Left ventricle myocardium superior (tissue), 1 donor: ENCODE results near the gene NBEA. TPM values are rescaled to one million over a fixed set of nuclear protein-coding genes. Genes with fewer than 3 reads are reported as not detected.

Experiments
- ATAC-seq: fragments of 200-7000 bp; cut with Tn5 transposase; one replicate; pipeline ENCODE4 v1.9.1; 2020; ENCODE audit warnings: mild to moderate bottlenecking, moderate library complexity
- DNase-seq: peaks from one replicate; pipeline ENCODE4 v3.0.0-alpha.2; 2020
- intact Hi-C: fragments of 100-400 bp; cut with micrococcal nuclease; formaldehyde crosslinking; loops from one replicate; pipeline ENCODE4 v1.11.0; 2022
- total RNA-seq: library from RNA; stranded (reverse); fragmentation: NEBNext Ultra II Directional; extraction: Animal tissue kit (Norgen Biotek cat#: 25700); gene quantifications from one replicate; pipeline ENCODE4 v1.2.1, GENCODE V29; 2021
- donor health status: DM: no; HTN: yes; CAD: no; lungs with severe emphysema.

Gene NBEA
- total RNA-seq, 1 donor from 2014 or later, result 20.7 TPM

DNA sequence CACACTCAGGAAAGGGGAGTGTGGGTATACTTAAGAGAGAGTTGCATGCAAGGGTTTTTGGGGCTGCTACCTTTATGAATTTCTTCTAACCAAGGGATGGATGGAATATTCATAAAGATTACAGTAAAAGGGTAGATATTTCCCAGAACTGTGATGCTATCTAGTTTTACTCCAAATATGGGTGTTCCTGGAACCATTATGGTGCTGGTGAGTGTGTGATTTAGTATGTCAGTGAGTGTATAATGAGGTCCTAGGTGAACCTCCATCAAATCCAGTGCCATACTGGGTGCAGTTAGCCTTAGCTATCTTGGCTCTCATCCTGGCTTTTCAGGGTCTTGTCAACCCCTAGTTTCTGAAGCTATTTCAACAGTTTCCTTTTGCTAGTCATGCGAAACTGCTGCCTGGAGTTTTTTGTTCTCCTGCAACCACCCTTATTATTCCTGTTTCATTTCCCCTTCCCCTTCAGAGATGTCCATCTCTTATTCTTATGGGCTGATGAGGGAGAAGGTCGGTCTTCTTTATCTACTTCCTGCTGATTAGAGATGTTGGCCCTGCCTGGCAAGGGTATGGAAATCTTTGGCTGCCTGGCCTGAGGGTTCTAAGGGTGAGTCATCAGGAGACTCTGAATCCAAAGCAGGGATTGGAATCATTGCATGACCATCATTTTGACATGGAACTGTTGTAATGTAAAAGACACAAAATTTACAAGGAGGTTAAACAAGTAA lies 202.3 kb downstream of the NBEA start:
- ATAC-seq, result peak; percentile 26
- intact Hi-C loops, result no loop called here
- DNase-seq, result no peak

DNA sequence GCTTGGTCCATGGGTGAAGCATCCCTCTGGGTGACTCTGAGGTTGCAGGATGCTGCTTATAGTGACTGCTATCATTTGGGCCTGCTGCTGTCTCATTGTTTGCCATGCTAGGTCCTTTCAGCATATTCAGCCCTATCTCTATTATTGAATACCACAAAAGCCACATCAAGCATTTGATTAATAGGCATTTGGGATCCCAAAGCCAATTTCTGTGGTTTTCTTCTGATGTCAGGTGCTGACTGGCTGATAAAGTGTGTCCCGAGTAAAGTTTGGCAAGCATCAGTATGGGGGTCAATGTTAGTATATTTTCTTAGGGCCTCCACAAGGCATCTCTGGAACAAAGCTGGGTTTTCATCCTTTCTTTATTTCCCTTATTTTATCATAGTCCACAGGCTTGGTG lies 204.6 kb downstream of the NBEA start:
- ATAC-seq, result no peak
- no peak for DNase-seq
- intact Hi-C loops, result no loop called here

DNA sequence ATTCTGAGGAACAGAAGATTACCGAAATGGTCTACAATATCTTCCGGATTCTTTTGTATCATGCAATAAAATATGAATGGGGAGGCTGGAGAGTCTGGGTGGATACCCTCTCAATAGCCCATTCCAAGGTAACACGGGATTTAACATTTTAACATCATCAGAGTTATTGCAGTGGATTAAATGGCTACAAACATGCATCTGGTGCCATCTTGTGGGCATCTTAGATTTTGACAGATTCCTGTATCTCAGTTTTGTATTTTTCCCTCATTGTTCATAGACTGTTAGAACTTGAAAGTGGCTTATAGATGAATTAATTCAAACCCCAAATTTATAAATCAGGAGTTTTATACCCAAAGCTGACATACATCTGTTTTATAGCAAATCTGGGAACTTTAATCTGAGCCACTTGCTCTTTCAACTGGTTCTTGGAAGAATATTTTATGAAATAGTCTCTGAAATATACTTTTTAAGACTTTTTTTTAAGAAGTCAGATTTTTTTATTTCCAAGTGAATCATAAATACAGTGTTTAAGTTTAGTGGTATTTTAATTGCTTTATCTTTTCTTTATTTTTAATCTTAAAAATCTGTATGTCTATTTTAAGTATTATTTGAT lies 215.2 kb downstream of the NBEA start:
- DNase-seq, result no peak
- ATAC-seq, result peak; percentile 49
- intact Hi-C loops, result loop anchor here (5.0 kb wide), 1 partner anchor 1225 kb away; no protein-coding TSS in a partner anchor

DNA sequence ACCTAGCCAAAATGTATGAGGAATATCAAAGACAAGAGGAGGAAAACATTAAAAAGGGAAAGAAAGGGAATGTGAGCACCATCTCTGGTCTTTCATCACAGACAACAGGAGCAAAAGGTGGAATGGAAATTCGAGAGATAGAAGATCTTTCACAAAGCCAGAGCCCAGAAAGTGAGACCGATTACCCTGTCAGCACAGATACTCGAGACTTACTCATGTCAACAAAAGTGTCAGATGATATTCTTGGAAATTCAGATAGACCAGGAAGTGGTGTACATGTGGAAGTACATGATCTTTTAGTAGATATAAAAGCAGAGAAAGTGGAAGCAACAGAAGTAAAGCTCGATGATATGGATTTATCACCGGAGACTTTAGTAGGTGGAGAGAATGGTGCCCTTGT lies 217.0 kb downstream of the NBEA start:
- intact Hi-C loops, result loop anchor here (5.0 kb wide), 1 partner anchor 1227 kb away; no protein-coding TSS in a partner anchor
- ATAC-seq (no peak), DNase-seq (no peak)

DNA sequence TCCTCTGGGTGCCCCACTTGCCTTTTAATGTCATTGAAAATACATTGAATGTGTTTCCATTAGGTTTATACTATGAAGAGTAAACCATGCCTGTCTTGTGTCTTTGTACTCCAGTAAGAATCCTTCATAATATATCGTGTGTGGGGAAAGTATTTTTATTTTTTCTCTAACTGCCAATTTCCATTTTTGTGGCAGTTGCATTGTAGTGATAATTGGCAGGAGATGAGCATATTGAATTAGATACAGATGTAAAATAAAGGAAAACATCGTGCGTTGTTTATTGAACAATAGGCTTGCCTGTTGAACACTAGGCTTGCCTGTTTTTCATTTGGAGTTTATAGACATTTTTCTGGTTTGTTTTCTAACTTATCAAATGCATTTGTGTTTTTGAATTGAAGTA lies 218.8 kb downstream of the NBEA start:
- ATAC-seq (no peak), DNase-seq (no peak)
- intact Hi-C loops, result no loop called here

DNA sequence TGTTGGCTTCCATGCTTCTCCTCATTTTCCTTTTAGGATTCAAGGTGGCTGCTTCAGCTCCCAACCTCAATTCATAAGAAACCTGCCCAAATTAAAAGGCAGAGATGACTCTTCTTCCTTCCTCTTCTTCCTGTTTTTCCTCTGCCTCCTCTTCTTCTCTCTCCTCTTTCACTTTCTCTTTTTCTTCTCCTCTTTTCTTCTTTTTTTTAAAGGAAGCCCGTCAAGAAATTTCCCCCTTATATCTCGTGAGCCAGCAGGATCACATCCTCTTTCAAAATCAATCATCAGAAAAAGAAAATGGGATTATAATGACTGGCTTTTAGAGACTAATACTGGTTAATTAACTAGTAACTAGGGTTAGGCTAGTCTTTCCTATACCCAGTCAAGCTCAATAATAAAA lies 220.3 kb downstream of the NBEA start:
- intact Hi-C loops, result no loop called here

DNA sequence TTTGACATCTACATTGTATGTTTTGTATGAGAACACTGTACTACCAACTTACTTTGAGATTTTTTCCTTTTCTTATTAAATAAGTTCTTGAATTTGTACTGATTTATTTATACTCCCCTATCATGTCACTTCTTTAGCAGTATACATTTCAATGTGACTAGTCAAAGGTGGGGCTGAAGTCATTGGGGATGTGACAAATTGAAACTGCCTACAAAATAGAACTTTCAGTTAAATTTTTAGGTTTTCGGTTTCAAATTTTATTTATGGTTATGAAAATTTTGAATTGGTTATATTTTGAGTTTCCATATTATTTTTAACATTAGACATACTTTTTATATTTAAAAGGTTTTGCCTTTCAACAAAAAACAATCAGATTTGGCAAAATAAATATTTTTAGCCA lies 221.6 kb downstream of the NBEA start:
- intact Hi-C loops, result no loop called here
- no peak for DNase-seq
- ATAC-seq, result no peak

More for the DNA sequence above, 220.3 kb downstream of the NBEA start:
- ATAC-seq (no peak), DNase-seq (no peak)

DNA sequence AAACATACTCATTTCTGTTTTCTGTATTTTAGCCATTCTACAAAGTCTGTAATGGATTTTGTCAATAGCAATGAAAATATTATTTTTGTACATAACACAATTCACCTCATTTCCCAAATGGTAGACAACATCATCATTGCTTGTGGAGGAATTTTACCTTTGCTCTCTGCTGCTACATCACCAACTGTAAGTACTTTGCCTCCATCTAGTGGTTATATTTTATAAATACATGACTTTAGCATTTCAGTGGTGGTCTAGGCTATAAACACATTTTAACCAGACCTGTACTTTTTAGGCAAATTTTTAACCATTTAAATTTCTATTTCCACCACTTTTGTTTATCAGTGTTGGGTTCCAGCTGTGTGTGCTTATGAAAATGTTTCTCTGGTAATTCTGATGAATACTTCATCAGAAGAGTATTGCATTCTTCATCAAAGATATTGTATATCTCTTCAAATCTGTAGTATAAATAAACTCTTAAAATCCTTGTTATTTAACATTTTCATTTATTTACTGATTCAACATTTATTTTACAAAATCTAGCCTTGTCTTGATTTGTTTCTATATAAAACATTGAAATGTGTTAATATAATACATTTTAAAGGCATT lies 222.4 kb downstream of the NBEA start:
- intact Hi-C loops, result no loop called here
- ATAC-seq (peak; percentile 66), DNase-seq (no peak)

DNA sequence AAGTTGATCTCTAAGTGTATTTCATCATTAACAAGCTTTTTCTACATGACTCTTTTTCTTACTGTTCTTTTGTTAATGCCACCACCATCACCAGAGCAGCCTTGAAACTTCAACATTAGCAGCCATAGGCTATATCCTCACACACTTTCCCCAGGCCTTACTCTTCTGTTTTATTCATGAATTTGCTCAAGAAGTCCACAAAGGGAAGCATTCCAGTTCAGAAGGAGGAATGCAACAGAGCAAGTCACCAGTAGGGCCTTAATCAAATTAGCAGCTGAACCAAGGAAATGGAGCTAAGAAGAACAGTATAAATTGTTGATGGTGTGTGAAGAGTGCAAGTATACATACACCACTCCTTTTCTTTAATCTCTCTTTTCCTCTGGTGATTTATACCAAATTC lies 223.1 kb downstream of the NBEA start:
- intact Hi-C loops, result no loop called here
- no peak for DNase-seq
- ATAC-seq, result no peak

DNA sequence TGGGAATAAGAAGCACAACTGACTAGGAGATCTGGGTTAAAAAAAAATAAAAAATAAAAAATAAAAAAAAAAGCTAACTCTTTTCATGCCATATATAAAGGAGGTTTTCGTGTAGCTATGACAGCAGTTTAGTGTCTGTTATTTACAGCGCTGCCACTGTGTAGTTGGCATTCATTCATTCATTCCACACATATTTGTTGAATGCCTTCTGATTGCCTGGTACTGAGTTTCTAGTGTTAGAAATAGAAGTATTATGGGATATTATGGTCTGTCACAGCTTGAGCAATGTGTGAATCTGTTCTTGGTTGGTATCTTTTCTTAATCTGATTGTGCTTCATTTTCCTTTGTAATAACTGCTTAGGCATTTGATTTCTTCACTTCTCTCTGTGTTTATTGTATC lies 237.4 kb downstream of the NBEA start:
- DNase-seq, result no peak
- peak; percentile 88 for ATAC-seq
- intact Hi-C loops, result no loop called here

DNA sequence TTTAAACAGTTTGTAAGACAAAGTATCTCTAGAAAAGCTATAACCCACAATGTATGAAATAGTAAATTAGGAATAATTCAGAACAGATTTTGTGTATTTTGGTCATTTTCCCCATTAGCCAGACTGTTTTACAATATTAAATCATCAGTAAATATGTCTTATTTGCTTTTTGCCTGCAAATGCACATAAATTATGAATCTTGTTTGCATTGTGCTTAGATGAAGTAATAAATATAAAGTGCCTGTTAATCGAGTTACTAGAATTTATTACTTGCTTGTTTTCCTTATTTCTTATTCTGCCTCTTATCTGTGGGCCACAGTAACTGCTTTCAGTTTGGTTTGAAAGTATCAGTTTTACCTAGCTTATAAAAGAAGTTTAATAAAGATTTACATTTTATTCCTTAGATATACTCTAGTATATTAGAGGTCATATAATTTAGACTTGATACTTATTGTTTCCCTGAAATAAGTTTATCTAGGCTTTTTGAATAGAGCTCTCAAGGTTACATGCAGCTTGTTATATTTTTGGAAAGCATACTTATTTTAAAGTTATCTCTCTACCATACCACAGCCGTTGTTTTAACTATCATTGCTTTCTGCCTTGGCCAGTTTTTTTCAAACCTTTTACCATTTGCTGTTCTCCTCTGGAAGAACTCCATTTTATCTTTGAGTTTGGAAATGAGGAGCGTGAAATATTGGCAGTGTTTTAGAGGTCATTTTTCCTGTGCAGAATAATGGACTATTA lies 238.0 kb downstream of the NBEA start:
- DNase-seq, result no peak
- ATAC-seq, result peak; percentile 61
- intact Hi-C loops, result no loop called here

DNA sequence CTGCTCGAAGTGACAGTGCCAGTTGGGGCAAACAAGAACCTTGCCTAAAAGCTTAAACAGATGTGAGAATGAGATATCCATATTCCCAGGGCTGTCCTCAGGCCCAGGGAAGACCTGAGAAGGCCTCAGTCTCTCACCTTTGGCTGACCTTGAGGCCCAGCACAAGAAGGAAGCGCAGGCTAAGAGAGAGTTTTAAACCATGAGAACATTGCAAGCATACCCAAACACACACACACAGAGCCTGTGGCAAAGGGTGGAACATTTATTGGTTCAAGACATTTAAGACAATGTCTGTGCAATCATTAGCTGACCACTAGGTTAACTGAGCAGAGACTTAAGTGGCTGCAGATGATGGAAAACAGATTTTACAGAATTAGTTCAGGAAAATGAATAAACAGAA lies 248.2 kb downstream of the NBEA start:
- no peak for DNase-seq
- intact Hi-C loops, result no loop called here
- peak; percentile 71 for ATAC-seq

DNA sequence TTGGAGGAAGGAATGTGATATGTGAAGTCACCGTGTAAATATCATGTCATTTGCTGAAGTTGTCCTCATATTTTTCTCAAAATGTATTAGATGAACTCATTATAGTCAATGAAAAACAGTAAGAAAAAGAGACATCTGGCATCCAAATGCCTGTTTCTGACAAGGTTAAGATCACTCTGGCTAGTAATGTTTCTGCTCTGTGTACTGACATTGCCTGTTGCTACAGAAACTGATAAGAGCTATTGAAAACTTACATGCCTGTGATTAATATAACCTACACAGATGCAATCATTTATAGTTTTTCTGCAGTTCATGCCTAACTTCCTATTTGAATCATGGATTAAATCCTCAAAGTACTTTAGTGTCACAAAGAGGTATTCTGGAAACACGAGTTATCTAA lies 249.8 kb downstream of the NBEA start:
- DNase-seq, result no peak
- ATAC-seq, result peak; percentile 55
- intact Hi-C loops, result no loop called here

DNA sequence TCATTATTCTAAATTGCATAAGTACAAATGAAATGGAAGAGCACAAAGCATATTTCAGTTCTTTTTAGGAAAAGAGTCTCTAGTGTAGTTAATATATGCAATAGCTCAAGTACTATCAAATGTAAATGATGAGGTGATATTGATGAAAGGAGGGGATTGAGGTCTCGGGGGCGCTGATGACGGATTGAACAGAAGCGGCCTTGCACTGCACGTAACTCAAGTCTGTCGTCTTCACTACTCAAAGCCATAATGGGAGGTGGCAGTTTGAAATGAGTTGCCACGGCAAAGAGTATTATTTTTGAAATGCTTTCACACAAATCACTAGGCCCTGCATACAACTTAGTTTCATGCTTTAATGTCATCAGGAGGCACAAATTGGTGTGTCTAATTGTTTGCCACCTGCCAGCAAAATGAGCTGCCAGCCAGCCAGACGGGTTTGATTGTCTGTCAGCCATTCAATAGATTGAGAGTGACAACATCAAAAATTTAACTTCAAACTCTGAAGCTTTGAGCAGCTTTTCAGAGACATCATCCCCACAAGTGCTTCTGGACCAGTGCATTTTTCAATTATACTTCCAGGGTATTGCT lies 256.6 kb downstream of the NBEA start:
- no peak for ATAC-seq
- intact Hi-C loops, result no loop called here
- DNase-seq, result no peak

DNA sequence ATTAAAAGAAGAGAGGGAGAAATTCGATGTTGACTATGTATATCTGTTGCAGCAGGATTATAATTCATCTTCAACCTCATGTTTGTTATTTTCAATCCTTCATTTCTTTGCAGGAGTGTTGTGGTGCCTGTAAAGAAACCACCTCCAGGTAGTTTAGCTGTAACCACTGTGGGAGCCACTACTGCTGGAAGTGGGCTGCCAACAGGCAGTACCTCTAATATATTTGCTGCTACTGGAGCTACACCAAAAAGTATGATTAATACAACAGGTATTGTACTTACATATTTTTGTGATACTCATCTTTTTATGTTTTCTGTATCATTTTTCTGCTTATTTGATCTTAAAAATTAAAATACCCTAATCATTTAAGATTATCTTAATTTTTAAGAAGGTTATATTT lies 266.5 kb downstream of the NBEA start:
- ATAC-seq (no peak), DNase-seq (no peak)
- intact Hi-C loops, result no loop called here

DNA sequence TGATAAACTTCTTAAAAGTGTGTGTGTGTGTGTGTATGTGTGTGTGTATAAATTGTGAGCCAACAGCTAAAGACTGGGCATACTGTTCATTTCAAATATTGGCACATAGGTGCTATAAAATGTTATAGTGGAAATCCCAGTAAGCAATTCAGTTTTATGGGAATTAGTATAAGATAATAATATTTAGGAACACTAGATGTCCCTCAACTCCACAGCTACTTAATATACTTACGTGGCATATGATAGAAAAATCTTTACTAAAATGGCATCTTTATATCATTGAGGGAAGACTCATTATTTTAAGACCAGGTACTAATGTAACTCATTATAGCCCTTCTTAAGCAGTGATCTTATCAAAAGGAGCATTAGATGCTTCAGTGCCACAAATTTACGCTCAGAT lies 268.2 kb downstream of the NBEA start:
- no peak for ATAC-seq

DNA sequence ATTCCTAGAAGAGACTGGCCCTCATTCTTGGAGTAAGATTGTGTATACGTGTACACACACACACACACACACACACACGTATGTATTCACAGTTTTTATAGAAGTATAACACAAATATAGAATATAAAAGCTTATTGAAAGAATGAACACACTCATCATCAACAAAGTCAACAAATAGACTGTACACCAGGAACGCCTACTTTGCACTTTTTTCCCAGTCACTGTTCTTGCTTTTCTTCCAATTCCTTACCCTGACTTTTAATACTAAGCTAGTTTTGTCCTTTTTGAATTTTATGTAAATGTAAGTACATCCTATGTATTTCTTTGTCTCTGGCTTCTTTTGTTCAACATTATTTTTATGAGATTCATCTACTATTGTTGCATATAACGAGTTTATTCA lies 269.9 kb downstream of the NBEA start:
- intact Hi-C loops, result no loop called here
- ATAC-seq (no peak), DNase-seq (no peak)

More for the DNA sequence above, 268.2 kb downstream of the NBEA start:
- DNase-seq, result no peak
- intact Hi-C loops, result no loop called here

DNA sequence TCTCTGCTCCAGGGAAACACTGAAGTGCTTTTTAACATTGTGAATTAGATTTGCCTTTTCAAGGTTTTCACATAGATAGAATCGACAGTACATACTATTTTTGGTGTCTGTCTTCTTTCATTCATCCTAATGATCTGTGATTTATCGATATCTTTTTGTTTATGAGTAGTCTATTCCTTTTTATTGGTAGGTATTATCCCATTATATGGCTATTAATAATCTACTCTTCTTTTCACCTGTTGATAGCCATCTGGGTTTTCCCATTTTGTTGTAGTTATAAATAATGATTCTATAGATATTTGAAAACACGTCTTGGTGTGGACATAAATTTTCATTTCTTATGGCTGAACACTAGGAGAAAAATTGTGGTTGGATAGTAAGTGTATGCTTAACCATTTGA lies 271.8 kb downstream of the NBEA start:
- intact Hi-C loops, result no loop called here
- DNase-seq (no peak), ATAC-seq (no peak)

DNA sequence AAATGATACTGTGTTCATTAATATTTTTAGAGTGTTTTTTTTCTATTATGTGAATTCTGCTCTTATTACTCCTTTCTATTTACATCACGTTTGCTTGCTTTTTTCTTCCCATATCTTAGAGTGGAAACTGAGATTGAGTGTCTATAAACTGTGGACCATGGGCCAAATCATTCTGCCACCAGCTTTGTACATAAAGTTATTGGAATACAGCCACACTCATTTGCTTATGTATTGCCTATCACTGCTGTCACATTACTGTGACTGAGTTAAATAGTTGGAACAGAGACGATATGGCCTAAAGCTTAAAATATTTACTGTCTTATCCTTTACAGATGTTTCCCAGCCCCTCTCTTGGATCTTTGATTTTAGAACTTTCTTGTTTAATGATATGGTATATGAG lies 274.1 kb downstream of the NBEA start:
- intact Hi-C loops, result no loop called here
- ATAC-seq (no peak), DNase-seq (no peak)

DNA sequence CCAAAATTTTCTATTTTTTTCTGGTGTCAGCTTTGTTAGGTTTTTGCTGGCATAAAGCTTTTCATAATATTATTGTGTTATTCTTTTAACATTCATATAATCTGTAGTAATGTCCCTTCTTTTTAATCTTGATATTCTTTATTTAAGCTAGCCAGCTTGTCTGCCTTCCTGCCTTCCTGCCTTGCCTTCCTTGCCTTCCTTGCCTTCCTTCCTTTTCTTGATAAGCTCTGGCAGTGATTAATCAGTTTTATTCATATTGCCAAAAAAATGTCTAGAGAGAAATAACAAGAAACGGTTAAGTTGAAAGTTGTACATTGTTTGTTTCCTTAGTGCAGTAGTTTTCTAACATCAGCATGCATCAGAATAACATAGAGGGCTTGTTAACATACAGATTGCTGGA lies 277.0 kb downstream of the NBEA start:
- no peak for ATAC-seq
- no peak for DNase-seq
- intact Hi-C loops, result no loop called here
